Fibroblast of the aortic adventitia (primary cell): ENCODE data around the gene ARHGAP25. TPM values are rescaled to one million over a fixed set of nuclear protein-coding genes. Genes with fewer than 3 reads are reported as not detected.

Experiments used
- DNase-seq: peaks from one replicate; pipeline ENCODE4 v3.0.0-alpha.2; 2010; ENCODE audit warnings: low read depth
- H3K4me3 ChIP-seq: 2 replicates; pipeline ENCODE4 v1.5.1; 2011; ENCODE audit warnings: low read depth, mild to moderate bottlenecking, control low read depth, low read length, moderate library complexity
- total RNA-seq: library from RNA; depleted of rRNA; stranded (reverse); fragments of >200 nt; gene quantifications from 2 replicates; pipeline ENCODE4 v1.2.3, GENCODE V29; 2012; ENCODE audit warnings: low replicate concordance
- TF ChIP-seq, protein P1 (sequence below): IDR thresholded peaks from 2 replicates; pipeline ENCODE4 v1.5.1; 2011; ENCODE audit warnings: mild to moderate bottlenecking, low read length, control low read depth, inconsistent platforms; ENCODE audit not compliant: insufficient read depth

The ARHGAP25 gene
- total RNA-seq, 1 donor, result 0.36 TPM

DNA sequence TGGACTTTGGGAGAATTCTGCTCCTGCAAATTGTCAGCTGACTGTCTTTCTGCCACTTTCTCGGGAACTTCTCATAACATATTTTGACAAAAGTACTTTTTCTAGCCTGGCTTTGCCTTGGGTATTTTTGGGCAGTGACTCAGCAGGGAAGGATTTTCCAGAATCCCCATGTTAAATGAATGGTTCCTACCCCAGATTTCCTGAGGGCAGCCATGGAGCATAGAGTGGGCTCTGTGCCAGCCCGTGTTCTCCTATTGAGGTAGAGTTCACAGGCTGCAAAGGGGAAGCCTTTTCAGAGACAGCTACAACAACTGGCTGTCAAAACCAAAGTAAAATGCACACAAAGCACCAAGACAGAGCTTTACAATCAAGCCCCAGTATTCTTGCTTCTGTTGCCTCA lies 76.8 kb downstream of the ARHGAP25 start:
- H3K4me3 ChIP-seq, result no peak overlapping the region
- peak; percentile 58 for DNase-seq
- TF ChIP-seq, protein P1, sequence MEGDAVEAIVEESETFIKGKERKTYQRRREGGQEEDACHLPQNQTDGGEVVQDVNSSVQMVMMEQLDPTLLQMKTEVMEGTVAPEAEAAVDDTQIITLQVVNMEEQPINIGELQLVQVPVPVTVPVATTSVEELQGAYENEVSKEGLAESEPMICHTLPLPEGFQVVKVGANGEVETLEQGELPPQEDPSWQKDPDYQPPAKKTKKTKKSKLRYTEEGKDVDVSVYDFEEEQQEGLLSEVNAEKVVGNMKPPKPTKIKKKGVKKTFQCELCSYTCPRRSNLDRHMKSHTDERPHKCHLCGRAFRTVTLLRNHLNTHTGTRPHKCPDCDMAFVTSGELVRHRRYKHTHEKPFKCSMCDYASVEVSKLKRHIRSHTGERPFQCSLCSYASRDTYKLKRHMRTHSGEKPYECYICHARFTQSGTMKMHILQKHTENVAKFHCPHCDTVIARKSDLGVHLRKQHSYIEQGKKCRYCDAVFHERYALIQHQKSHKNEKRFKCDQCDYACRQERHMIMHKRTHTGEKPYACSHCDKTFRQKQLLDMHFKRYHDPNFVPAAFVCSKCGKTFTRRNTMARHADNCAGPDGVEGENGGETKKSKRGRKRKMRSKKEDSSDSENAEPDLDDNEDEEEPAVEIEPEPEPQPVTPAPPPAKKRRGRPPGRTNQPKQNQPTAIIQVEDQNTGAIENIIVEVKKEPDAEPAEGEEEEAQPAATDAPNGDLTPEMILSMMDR, result no peak

DNA sequence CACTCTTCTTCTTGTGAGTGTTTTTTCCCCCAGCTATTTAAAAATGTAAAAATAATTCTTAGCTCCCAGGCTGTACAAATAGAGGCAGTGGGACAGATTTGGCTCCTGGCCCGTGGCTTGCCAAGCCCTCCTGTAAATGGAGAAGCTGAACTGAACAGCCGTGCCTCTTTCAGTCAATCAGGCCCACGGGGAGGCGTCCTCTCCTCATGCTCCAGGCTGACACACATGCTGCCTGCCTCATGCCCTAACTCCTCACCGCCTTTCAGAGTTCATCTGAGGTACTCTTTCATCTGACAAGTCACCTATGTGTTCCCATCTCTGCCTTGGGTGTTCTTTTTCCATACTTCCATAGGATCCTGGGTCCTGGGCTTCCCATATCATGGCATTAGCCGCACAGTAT lies 77.6 kb downstream of the ARHGAP25 start:
- TF ChIP-seq, protein P1, result no peak
- no peak overlapping the region for H3K4me3 ChIP-seq
- no peak for DNase-seq

DNA sequence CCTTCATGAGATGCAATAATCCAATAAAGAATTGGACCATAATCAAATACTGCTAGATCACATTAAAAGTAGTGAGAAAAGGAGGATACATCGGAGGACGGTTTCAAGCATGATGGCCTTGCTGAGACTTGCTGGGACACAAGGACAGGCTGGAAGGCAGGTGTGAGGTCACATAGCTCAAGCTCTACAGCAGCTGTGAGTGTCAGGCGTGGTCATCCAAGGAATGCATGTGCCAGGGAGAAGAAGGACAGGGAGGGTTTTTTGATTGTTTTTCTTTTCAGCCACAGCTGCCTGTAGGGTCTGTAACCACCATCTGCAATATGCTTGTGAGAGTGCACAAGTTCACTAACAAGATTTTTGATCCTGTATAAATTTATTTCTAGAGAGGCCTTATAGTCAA lies 79.0 kb downstream of the ARHGAP25 start:
- TF ChIP-seq, protein P1, result no peak
- DNase-seq, result no peak
- H3K4me3 ChIP-seq, result no peak overlapping the region

DNA sequence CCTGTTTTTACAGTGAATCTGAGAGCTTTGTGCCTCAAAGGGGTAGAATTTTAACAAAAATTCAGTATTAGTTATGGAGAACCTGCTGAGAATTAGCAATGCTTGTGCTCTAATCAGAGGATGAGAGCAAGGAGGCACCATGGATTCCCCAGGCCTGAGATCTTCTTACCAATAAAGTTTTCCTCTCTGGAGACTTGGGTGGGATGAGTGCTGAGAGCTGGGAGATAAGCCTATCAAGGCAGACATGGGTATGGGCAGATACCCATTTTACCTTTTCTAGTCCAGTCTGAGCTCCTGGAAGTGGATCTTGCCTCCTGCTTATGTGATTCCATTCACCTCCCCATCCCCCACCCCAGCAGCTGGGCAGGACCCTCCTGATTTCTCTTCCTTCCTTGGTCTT lies 82.7 kb downstream of the ARHGAP25 start:
- TF ChIP-seq, protein P1, result no peak
- H3K4me3 ChIP-seq, result no peak overlapping the region
- no peak for DNase-seq

DNA sequence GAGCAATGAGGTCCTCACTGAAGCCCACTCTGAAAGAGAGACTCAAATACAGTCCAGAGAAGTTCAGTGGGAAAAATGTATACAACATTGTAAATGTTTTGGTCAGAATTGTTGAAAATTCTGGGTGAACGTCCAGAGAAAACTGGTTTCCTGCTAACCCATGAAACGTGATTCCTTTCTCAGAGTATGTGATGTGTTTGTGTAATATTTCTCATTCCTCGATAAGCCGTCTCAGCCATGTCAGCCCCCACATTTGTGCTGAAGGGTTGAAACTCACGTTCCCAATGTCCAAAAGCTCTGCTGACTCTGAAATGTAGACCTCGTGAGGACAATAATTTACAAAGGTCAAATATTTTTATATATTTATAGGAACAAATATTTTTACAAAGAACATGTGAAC lies 84.9 kb downstream of the ARHGAP25 start:
- TF ChIP-seq, protein P1, result no peak
- no peak for DNase-seq
- H3K4me3 ChIP-seq, result no peak overlapping the region

DNA sequence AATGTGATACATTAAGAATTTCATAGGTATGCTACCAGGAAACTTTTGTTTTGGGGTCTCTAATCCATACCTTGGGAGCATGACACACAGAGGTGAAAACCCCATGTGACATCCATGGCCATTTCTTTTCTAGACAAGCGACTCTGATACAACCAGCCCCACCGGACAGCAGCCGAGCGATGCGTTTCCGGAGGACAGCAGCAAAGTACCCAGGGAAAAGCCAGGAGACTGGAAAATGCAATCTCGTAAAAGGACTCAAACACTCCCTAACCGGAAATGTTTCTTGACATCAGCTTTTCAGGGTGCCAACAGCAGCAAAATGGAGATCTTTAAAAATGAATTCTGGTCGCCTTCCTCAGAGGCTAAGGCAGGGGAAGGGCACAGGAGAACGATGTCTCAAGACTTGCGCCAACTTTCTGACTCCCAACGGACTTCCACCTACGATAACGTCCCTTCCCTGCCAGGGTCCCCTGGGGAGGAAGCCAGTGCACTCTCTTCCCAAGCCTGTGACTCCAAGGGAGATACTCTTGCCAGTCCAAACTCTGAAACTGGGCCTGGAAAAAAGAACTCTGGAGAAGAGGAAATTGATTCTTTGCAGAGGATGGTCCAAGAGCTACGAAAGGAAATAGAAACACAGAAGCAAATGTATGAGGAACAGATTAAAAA lies 87.7 kb downstream of the ARHGAP25 start:
- TF ChIP-seq, protein P1, result no peak
- H3K4me3 ChIP-seq, result no peak overlapping the region
- no peak for DNase-seq

DNA sequence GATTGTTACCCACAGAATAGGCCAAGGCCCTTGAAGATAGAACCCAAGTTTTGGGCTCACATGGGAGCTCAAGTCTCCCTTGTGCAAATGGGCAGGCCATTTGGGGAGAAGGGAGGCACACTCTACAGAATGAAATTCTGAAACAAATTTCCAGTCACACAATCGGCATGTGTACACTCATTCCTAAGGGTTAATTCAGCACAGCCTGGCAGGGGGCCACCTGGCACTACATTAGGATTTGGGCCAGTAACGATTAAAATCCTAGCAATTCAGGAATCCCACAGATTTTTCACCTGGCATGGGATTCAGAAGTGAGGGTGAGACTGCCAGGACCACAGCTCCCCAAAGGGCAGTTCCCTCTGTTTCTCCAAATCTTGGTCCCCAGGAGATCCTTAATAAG lies 90.2 kb downstream of the ARHGAP25 start:
- TF ChIP-seq, protein P1, result no peak
- no peak overlapping the region for H3K4me3 ChIP-seq
- DNase-seq, result peak; percentile 78
